K562 (cell line): Measurements from ENCODE around the gene B3GALT4. TPM values are rescaled to one million over a fixed set of nuclear protein-coding genes. Genes with fewer than 3 reads are reported as not detected.

ENCODE experiments used
- ZKSCAN1 ChIP-seq: fragments of 150-350 bp; IDR thresholded peaks from 2 replicates; pipeline ENCODE4 v1.6.1; 2016; ENCODE audit warnings: low read depth, low read length
- polyA plus RNA-seq, 8 experiments: library from polyadenylated mRNA; depleted of rRNA in 4 of 8; stranded (reverse) in 5 of 8; unstranded in 3 of 8; fragments of >200 nt; fragmentation: Nextera tagmentation in 2 of 8; fragmentation: Illumina TruSeq in 1 of 8; extraction: Ambion mirVana in 2 of 8; extraction: Trizol in 1 of 8; gene quantifications; 2 replicates each; pipeline versions ENCODE4 v1.2.1 to v1.2.3, GENCODE V29; 2011 to 2014; ENCODE audit warnings: inconsistent platforms in 1 of 8, missing spikeins in 1 of 8
- total RNA-seq, 7 experiments: library from RNA; depleted of rRNA in 6 of 7; stranded (reverse); fragments of >200 nt in 6 of 7; fragmentation: Illumina TruSeq in 2 of 7; extraction: Trizol in 2 of 7; gene quantifications; 2 replicates each; pipeline versions ENCODE4 v1.2.1 to v1.2.3, GENCODE V29; 2011 to 2021; ENCODE audit warnings: low replicate concordance in 1 of 7
- TF ChIP-seq, protein P1 (sequence below): fragments of 450-650 bp; IDR thresholded peaks from 2 replicates; pipeline ENCODE4 v1.6.1; 2017; ENCODE audit warnings: mild to moderate bottlenecking, moderate library complexity
- TF ChIP-seq, protein P2 (sequence below): fragments of 250-450 bp; sonication (Bioruptor Pico); IDR thresholded peaks from 2 replicates; pipeline ENCODE4 v1.5.0; 2020; ENCODE audit warnings: mild to moderate bottlenecking, borderline replicate concordance
- TF ChIP-seq, protein P3 (sequence below): sonication (generic); formaldehyde crosslinking; IDR thresholded peaks from 2 replicates; pipeline ENCODE4 v1.8.0; 2022; ENCODE audit warnings: missing genetic modification reagents, mild to moderate bottlenecking, moderate library complexity, borderline replicate concordance
- TF ChIP-seq, protein P4 (sequence below): sonication (generic); formaldehyde crosslinking; IDR thresholded peaks from 2 replicates; pipeline ENCODE4 v1.8.0; 2023; ENCODE audit warnings: missing genetic modification reagents, mild to moderate bottlenecking, borderline replicate concordance
- TF ChIP-seq, protein P5 (sequence below): fragments of 450-650 bp; IDR thresholded peaks from 2 replicates; pipeline ENCODE4 v1.6.1; 2016; ENCODE audit warnings: low read depth

The B3GALT4 gene
- total and polyA plus RNA-seq, 9 of the 15 experiments (the other 6 are each of a cell fraction or from before 2014, with no cell fraction given): 0.11 to 1.3 (median 0.53) TPM; not detected in 1

DNA sequence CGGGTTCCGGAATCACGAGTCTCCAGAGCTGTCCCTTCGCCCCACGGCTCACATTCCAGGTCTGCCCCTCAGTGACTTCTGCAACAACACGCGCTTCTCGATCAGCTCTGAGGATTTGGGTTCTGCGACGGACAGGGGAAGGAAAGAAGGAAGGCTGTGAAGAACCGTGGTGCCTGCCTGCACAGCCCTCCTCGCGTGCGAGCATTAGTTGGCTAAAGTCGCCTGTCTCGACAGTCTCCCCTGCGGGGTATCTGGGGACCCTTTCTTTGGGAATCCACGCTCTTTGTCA lies 28.3 kb upstream of the B3GALT4 start (continued):
- TF ChIP-seq, protein P1, sequence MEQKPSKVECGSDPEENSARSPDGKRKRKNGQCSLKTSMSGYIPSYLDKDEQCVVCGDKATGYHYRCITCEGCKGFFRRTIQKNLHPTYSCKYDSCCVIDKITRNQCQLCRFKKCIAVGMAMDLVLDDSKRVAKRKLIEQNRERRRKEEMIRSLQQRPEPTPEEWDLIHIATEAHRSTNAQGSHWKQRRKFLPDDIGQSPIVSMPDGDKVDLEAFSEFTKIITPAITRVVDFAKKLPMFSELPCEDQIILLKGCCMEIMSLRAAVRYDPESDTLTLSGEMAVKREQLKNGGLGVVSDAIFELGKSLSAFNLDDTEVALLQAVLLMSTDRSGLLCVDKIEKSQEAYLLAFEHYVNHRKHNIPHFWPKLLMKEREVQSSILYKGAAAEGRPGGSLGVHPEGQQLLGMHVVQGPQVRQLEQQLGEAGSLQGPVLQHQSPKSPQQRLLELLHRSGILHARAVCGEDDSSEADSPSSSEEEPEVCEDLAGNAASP: no peak
- TF ChIP-seq, protein P2, sequence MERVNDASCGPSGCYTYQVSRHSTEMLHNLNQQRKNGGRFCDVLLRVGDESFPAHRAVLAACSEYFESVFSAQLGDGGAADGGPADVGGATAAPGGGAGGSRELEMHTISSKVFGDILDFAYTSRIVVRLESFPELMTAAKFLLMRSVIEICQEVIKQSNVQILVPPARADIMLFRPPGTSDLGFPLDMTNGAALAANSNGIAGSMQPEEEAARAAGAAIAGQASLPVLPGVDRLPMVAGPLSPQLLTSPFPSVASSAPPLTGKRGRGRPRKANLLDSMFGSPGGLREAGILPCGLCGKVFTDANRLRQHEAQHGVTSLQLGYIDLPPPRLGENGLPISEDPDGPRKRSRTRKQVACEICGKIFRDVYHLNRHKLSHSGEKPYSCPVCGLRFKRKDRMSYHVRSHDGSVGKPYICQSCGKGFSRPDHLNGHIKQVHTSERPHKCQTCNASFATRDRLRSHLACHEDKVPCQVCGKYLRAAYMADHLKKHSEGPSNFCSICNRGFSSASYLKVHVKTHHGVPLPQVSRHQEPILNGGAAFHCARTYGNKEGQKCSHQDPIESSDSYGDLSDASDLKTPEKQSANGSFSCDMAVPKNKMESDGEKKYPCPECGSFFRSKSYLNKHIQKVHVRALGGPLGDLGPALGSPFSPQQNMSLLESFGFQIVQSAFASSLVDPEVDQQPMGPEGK (CRISPR knock-in tag): no peak
- TF ChIP-seq, protein P3, sequence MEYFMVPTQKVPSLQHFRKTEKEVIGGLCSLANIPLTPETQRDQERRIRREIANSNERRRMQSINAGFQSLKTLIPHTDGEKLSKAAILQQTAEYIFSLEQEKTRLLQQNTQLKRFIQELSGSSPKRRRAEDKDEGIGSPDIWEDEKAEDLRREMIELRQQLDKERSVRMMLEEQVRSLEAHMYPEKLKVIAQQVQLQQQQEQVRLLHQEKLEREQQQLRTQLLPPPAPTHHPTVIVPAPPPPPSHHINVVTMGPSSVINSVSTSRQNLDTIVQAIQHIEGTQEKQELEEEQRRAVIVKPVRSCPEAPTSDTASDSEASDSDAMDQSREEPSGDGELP (CRISPR knock-in tag): no peak
- TF ChIP-seq, protein P4, sequence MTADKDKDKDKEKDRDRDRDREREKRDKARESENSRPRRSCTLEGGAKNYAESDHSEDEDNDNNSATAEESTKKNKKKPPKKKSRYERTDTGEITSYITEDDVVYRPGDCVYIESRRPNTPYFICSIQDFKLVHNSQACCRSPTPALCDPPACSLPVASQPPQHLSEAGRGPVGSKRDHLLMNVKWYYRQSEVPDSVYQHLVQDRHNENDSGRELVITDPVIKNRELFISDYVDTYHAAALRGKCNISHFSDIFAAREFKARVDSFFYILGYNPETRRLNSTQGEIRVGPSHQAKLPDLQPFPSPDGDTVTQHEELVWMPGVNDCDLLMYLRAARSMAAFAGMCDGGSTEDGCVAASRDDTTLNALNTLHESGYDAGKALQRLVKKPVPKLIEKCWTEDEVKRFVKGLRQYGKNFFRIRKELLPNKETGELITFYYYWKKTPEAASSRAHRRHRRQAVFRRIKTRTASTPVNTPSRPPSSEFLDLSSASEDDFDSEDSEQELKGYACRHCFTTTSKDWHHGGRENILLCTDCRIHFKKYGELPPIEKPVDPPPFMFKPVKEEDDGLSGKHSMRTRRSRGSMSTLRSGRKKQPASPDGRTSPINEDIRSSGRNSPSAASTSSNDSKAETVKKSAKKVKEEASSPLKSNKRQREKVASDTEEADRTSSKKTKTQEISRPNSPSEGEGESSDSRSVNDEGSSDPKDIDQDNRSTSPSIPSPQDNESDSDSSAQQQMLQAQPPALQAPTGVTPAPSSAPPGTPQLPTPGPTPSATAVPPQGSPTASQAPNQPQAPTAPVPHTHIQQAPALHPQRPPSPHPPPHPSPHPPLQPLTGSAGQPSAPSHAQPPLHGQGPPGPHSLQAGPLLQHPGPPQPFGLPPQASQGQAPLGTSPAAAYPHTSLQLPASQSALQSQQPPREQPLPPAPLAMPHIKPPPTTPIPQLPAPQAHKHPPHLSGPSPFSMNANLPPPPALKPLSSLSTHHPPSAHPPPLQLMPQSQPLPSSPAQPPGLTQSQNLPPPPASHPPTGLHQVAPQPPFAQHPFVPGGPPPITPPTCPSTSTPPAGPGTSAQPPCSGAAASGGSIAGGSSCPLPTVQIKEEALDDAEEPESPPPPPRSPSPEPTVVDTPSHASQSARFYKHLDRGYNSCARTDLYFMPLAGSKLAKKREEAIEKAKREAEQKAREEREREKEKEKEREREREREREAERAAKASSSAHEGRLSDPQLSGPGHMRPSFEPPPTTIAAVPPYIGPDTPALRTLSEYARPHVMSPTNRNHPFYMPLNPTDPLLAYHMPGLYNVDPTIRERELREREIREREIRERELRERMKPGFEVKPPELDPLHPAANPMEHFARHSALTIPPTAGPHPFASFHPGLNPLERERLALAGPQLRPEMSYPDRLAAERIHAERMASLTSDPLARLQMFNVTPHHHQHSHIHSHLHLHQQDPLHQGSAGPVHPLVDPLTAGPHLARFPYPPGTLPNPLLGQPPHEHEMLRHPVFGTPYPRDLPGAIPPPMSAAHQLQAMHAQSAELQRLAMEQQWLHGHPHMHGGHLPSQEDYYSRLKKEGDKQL: no peak
- TF ChIP-seq, protein P5, sequence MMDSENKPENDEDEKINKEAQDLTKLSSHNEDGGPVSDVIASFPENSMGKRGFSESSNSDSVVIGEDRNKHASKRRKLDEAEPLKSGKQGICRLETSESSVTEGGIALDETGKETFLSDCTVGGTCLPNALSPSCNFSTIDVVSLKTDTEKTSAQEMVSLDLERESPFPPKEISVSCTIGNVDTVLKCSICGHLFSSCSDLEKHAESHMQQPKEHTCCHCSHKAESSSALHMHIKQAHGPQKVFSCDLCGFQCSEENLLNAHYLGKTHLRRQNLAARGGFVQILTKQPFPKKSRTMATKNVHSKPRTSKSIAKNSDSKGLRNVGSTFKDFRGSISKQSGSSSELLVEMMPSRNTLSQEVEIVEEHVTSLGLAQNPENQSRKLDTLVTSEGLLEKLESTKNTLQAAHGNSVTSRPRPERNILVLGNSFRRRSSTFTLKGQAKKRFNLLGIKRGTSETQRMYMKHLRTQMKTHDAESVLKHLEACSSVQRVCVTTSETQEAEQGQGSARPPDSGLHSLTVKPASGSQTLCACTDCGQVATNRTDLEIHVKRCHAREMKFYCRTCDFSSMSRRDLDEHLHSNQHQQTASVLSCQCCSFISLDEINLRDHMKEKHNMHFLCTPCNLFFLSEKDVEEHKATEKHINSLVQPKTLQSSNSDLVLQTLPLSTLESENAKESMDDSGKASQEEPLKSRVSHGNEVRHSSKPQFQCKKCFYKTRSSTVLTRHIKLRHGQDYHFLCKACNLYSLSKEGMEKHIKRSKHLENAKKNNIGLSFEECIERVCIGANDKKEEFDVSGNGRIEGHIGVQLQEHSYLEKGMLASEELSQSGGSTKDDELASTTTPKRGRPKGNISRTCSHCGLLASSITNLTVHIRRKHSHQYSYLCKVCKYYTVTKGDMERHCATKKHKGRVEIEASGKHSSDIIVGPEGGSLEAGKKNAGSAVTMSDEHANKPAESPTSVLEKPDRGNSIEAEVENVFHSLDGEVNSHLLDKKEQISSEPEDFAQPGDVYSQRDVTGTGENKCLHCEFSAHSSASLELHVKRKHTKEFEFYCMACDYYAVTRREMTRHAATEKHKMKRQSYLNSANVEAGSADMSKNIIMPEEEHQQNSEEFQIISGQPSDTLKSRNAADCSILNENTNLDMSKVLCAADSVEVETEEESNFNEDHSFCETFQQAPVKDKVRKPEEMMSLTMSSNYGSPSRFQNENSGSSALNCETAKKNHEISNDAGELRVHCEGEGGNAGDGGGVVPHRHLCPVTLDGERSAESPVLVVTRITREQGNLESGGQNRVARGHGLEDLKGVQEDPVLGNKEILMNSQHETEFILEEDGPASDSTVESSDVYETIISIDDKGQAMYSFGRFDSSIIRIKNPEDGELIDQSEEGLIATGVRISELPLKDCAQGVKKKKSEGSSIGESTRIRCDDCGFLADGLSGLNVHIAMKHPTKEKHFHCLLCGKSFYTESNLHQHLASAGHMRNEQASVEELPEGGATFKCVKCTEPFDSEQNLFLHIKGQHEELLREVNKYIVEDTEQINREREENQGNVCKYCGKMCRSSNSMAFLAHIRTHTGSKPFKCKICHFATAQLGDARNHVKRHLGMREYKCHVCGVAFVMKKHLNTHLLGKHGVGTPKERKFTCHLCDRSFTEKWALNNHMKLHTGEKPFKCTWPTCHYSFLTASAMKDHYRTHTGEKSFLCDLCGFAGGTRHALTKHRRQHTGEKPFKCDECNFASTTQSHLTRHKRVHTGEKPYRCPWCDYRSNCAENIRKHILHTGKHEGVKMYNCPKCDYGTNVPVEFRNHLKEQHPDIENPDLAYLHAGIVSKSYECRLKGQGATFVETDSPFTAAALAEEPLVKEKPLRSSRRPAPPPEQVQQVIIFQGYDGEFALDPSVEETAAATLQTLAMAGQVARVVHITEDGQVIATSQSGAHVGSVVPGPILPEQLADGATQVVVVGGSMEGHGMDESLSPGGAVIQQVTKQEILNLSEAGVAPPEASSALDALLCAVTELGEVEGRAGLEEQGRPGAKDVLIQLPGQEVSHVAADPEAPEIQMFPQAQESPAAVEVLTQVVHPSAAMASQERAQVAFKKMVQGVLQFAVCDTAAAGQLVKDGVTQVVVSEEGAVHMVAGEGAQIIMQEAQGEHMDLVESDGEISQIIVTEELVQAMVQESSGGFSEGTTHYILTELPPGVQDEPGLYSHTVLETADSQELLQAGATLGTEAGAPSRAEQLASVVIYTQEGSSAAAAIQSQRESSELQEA: no peak
- TF ChIP-seq ZKSCAN1: no peak
